GM12878 (cell line): ENCODE results near the gene CCDC85A. TPM values are rescaled to one million over a fixed set of nuclear protein-coding genes. Genes with fewer than 3 reads are reported as not detected.

Source experiments
- ATAC-seq: fragments of 200-7000 bp; cut with Tn5 transposase; 3 replicates; pipeline ENCODE4 v1.9.1; 2020; ENCODE audit warnings: mild to moderate bottlenecking, moderate library complexity
- BruUV-seq: library from RNA; stranded (reverse); fragments of 400-500 nt; replicated peaks from 2 replicates; lab custom pipeline; 2021; lab: Mats Ljungman, UMichigan
- CTCF ChIA-PET: fragments of 300-600 bp; sonication (Branson Sonifier 250); formaldehyde crosslinking; extraction: SDS; loops from one replicate; lab custom pipeline; 2021; ENCODE audit warnings: inconsistent platforms; lab: Yijun Ruan, JAX
- POLR2A ChIA-PET: fragments of 350-600 bp; formaldehyde crosslinking; extraction: SDS; loops from one replicate; lab custom pipeline; 2021; ENCODE audit warnings: inconsistent platforms; lab: Charles Lee
- RAD21 ChIA-PET: fragments of 300-600 bp; sonication (Branson Sonifier 250); formaldehyde crosslinking; loops from one replicate; lab custom pipeline; 2023; ENCODE audit warnings: antibody characterized with exemption; ENCODE audit not compliant: unreplicated experiment; lab: Charles Lee
- SMC1A ChIA-PET: fragments of 300-600 bp; sonication (Branson Sonifier 250); formaldehyde crosslinking; loops from one replicate; lab custom pipeline; 2023; ENCODE audit not compliant: unreplicated experiment, uncharacterized antibody; lab: Charles Lee
- DNase-seq: peaks from one replicate; pipeline ENCODE4 v3.0.0-alpha.2; 2011; ENCODE audit warnings: low read depth, low spot score
- FAIRE-seq: peaks from 3 replicates; lab custom pipeline; 2011; peaks lifted over from hg19 to GRCh38; lab: Jason Lieb, UNC
- H2AFZ ChIP-seq: 2 replicates; pipeline ENCODE4 v1.6.0; 2011; ENCODE audit warnings: low read depth, low read length, control low read depth; ENCODE audit not compliant: control insufficient read depth
- H3K27ac ChIP-seq: 2 replicates; pipeline ENCODE4 v1.5.1; 2011; ENCODE audit warnings: control low read depth; ENCODE audit not compliant: control insufficient read depth, insufficient read depth
- H3K27me3 ChIP-seq, 2 experiments: replicated peaks in 1 of 2; 2 replicates each; pipeline versions ENCODE4 v1.6.0 to v1.6.1; 2011; ENCODE audit warnings: low read length in 1 of 2; ENCODE audit not compliant: control insufficient read depth in 2 of 2, insufficient read depth in 2 of 2
- H3K36me3 ChIP-seq, 2 experiments: 2 replicates each; pipeline ENCODE4 v1.5.1; 2011; ENCODE audit warnings: low read length in 1 of 2; ENCODE audit not compliant: control insufficient read depth in 2 of 2, insufficient read depth in 2 of 2
- H3K4me1 ChIP-seq: 2 replicates; pipeline ENCODE4 v1.6.1; 2011; ENCODE audit warnings: mild to moderate bottlenecking, low read length, moderate library complexity, mixed read lengths; ENCODE audit not compliant: control insufficient read depth, insufficient read depth
- H3K4me2 ChIP-seq: 2 replicates; pipeline ENCODE4 v1.6.0; 2011; ENCODE audit warnings: control low read depth; ENCODE audit not compliant: control insufficient read depth, insufficient read depth
- H3K4me3 ChIP-seq: fragments of 200-600 bp; sonication (generic); 2 replicates; pipeline ENCODE4 v1.5.1; 2016
- H3K79me2 ChIP-seq: 2 replicates; pipeline ENCODE4 v1.6.0; 2011; ENCODE audit warnings: low read length; ENCODE audit not compliant: control insufficient read depth, insufficient read depth
- H3K9ac ChIP-seq: 2 replicates; pipeline ENCODE4 v1.8.0; 2011; ENCODE audit warnings: low read length, control low read depth, mixed read lengths; ENCODE audit not compliant: control insufficient read depth, insufficient read depth
- H3K9me3 ChIP-seq: replicated peaks from 3 replicates; pipeline ENCODE4 v1.5.1; 2011; ENCODE audit warnings: mild to moderate bottlenecking, low read length; ENCODE audit not compliant: control insufficient read depth, insufficient read depth
- H4K20me1 ChIP-seq: 2 replicates; pipeline ENCODE4 v1.6.0; 2011; ENCODE audit not compliant: control insufficient read depth, insufficient read depth
- CTCF ChIP-seq, 3 experiments: IDR thresholded peaks in 2 of 3; conservative IDR thresholded peaks in 1 of 3; 2 replicates each; pipeline ENCODE4 v1.5.1; 2011; ENCODE audit warnings: low read depth in 3 of 3, low read length in 3 of 3, mild to moderate bottlenecking in 3 of 3, control low read depth in 2 of 3, moderate library complexity in 2 of 3, inconsistent platforms in 1 of 3, mixed read lengths in 1 of 3; ENCODE audit not compliant: control insufficient read depth in 2 of 3, insufficient read depth in 1 of 3; ENCODE audit errors: extremely low read depth in 1 of 3
- EP300 ChIP-seq, 2 experiments: fragments of 150-350 bp in 1 of 2; IDR thresholded peaks; 2 replicates each; pipeline ENCODE4 v1.6.1; 2011 to 2012; ENCODE audit warnings: low read depth in 2 of 2, low read length in 2 of 2, borderline replicate concordance in 1 of 2, improper control_type of control experiment in 1 of 2, inconsistent platforms in 1 of 2; ENCODE audit not compliant: control insufficient read depth in 1 of 2
- ESRRA ChIP-seq: IDR thresholded peaks from 2 replicates; pipeline ENCODE4 v1.6.1; 2012; ENCODE audit warnings: mild to moderate bottlenecking, low read length, improper control_type of control experiment
- HDAC2 ChIP-seq: fragments of 200-600 bp; sonication (generic); IDR thresholded peaks from 2 replicates; pipeline ENCODE4 v1.6.1; 2017
- IKZF2 ChIP-seq, 2 experiments: fragments of 450-650 bp; IDR thresholded peaks; 2 replicates each; pipeline ENCODE4 v1.6.1; 2017; ENCODE audit warnings: mild to moderate bottlenecking in 2 of 2, moderate library complexity in 2 of 2
- MEF2A ChIP-seq: IDR thresholded peaks from 2 replicates; pipeline ENCODE4 v1.6.1; 2011; ENCODE audit warnings: low read depth, mild to moderate bottlenecking, low read length, moderate library complexity; ENCODE audit not compliant: insufficient read depth
- MLLT1 ChIP-seq: fragments of 450-650 bp; IDR thresholded peaks from 2 replicates; pipeline ENCODE4 v1.6.1; 2016; ENCODE audit warnings: mild to moderate bottlenecking
- MTA2 ChIP-seq: fragments of 450-650 bp; IDR thresholded peaks from 2 replicates; pipeline ENCODE4 v1.6.1; 2016; ENCODE audit warnings: low read depth, mild to moderate bottlenecking, moderate library complexity
- MXI1 ChIP-seq: fragments of 150-350 bp; IDR thresholded peaks from 2 replicates; pipeline ENCODE4 v1.6.1; 2011; ENCODE audit warnings: low read depth, mild to moderate bottlenecking, inconsistent platforms, low read length, improper control_type of control experiment
- NFIC ChIP-seq: IDR thresholded peaks from 2 replicates; pipeline ENCODE4 v1.6.1; 2012; ENCODE audit warnings: low read depth, mild to moderate bottlenecking, inconsistent platforms, low read length, moderate library complexity
- RUNX3 ChIP-seq: IDR thresholded peaks from 2 replicates; pipeline ENCODE4 v1.6.1; 2012; ENCODE audit warnings: low read length, inconsistent platforms
- WGBS: methylation state at CpG from one replicate; pipeline ENCODE4 v1.1.6; 2016; ENCODE audit warnings: low lambda C conversion rate; ENCODE audit not compliant: insufficient replicate concordance, insufficient coverage; ENCODE audit errors: missing lambda C conversion rate; 5-methylcytosine and 5-hydroxymethylcytosine counted together
- in situ Hi-C: fragments of 300-500 bp; cut with MboI; formaldehyde crosslinking; loops from 9 replicates; pipeline ENCODE4 v1.14.3; 2018; ENCODE audit warnings: mixed read lengths
- intact Hi-C: fragments of 100-400 bp; cut with micrococcal nuclease; formaldehyde crosslinking; loops from one replicate; pipeline ENCODE4 v1.14.2; 2022; ENCODE audit not compliant: unreplicated experiment
- polyA plus RNA-seq, 11 experiments: library from polyadenylated mRNA; depleted of rRNA in 4 of 11; unstranded in 6 of 11; stranded (reverse) in 5 of 11; fragments of >200 nt; fragmentation: Nextera tagmentation in 4 of 11; fragmentation: Illumina TruSeq in 1 of 11; extraction: Ambion mirVana in 4 of 11; extraction: Trizol in 1 of 11; gene quantifications; 1 replicate in 1 of 11; 2 replicates in 10 of 11; pipeline versions ENCODE4 v1.2.1 to v1.2.3, GENCODE V29; 2011 to 2016; ENCODE audit warnings: inconsistent platforms in 2 of 11, missing spikeins in 2 of 11, low read depth in 1 of 11
- total RNA-seq, 4 experiments: library from RNA; depleted of rRNA in 3 of 4; stranded (reverse); fragments of >200 nt in 3 of 4; fragmentation: Illumina TruSeq in 1 of 4; extraction: Trizol in 1 of 4; gene quantifications; 2 replicates each; pipeline versions ENCODE4 v1.2.1 to v1.2.3, GENCODE V29; 2013 to 2021

CCDC85A gene
- total and polyA plus RNA-seq, 10 of the 15 experiments (the other 5 are each of a cell fraction or from before 2014, with no cell fraction given): 0.02 to 0.57 (median 0.04) TPM; not detected in 7

GRCh38 chr2:56338232-56338631 lies 154.4 kb downstream of the CCDC85A start:
- TF ChIP-seq RUNX3: peak; percentile 34; the same call in 1 of the 2 replicates
- peak in 1 of 2 experiments; percentile 45; a peak in 2 of 4 replicates for TF ChIP-seq IKZF2 (IDR thresholded peaks at IDR 0.05)
- 0 out of 4 replicates have a peak, but pooled peaks of 1 of the 2 experiments have one; percentile 10 for TF ChIP-seq EP300 (IDR thresholded peaks at IDR 0.05; ENCODE audit: borderline replicate concordance in 1 of 2, control insufficient read depth in 1 of 2, low read depth in 2 of 2, low read length in 2 of 2)
- peak; percentile 55 for TF ChIP-seq MTA2
- no peak for TF ChIP-seq MXI1
- TF ChIP-seq, all 136 proteins: peak for 4
- Histone ChIP-seq H3K27me3 (no peaks in the 10 kb centered on the region), H3K79me2 (no peaks in the 10 kb centered on the region), H4K20me1 (no peaks in the 10 kb centered on the region), H3K36me3 (no peaks in the 10 kb centered on the region), H3K9me3 (no peaks in the 10 kb centered on the region), H3K4me1 (no peaks in the 10 kb centered on the region), H2AFZ (no peak overlapping the region), H3K27ac (no peak overlapping the region), H3K4me3 (no peak overlapping the region), H3K9ac (no peak overlapping the region), H3K4me2 (no peak overlapping the region)
- POLR2A ChIA-PET: no interaction called here
- DNase-seq (no peak), ATAC-seq (peak; percentile 51), FAIRE-seq (no peak)
- SMC1A ChIA-PET: interaction anchor here (0.7 to 1.9 kb wide), 5 partner anchors 9 to 101 kb away, joined by 3 to 6 read pairs (median 3); no protein-coding TSS in a partner anchor
- intact Hi-C loops (no loop called here), in situ Hi-C loops (no loop called here)
- RAD21 ChIA-PET: interaction anchor here (1.2 to 1.3 kb wide), 3 partner anchors 10 to 139 kb away, joined by 3 to 5 read pairs (median 3); no protein-coding TSS in a partner anchor
- CTCF ChIA-PET: interaction anchor here (0.7 kb wide), 1 partner anchor 316 kb away, joined by 3 read pairs; no protein-coding TSS in a partner anchor
- 21% methylated on average over 2 of the region's 2 CpGs for WGBS
- BruUV-seq: no TSS peak

GRCh38 chr2:56344771-56345170 lies 161.0 kb downstream of the CCDC85A start:
- WGBS: 0% methylated on average over 1 of the region's 1 CpG
- no peak for FAIRE-seq
- RAD21 ChIA-PET: no interaction called here

More at GRCh38 chr2:56344771-56345170, 161.0 kb downstream of the CCDC85A start:
- Histone ChIP-seq H3K4me1 (no peaks in the 10 kb centered on the region; the same call in 1 of the 2 replicates), H4K20me1 (no peaks in the 10 kb centered on the region), H3K27ac (no peak overlapping the region), H3K4me2 (no peak overlapping the region), H3K27me3 (no peaks in the 10 kb centered on the region), H3K9me3 (no peaks in the 10 kb centered on the region), H3K9ac (no peak overlapping the region), H3K79me2 (no peaks in the 10 kb centered on the region), H3K36me3 (no peaks in the 10 kb centered on the region), H2AFZ (no peak overlapping the region), H3K4me3 (no peak overlapping the region)
- ChIA-PET POLR2A (no interaction called here), CTCF (no interaction called here), SMC1A (no interaction called here)
- intact Hi-C loops (no loop called here), in situ Hi-C loops (no loop called here)
- no peak for DNase-seq
- TF ChIP-seq HDAC2 (no peak), ESRRA (no peak), MEF2A (no peak), MLLT1 (no peak), CTCF (IDR thresholded peaks at IDR 0.05 in 2 of 3, conservative IDR thresholded peaks at IDR 0.05 in 1 of 3; ENCODE audit: control insufficient read depth in 2 of 3, extremely low read depth in 1 of 3, insufficient read depth in 1 of 3, low read depth in 3 of 3, low read length in 3 of 3) (no peak), NFIC (no peak)
- no TSS peak for BruUV-seq
- ATAC-seq: no peak
